GM12874 (cell line): ENCODE measurements around the gene NLRP1.

Experiments used
- CTCF ChIP-seq: IDR thresholded peaks from 2 replicates; pipeline ENCODE4 v1.5.1; 2011; ENCODE audit warnings: low read depth, mild to moderate bottlenecking, control low read depth, low read length, moderate library complexity; ENCODE audit not compliant: insufficient read depth

NLRP1 gene

DNA sequence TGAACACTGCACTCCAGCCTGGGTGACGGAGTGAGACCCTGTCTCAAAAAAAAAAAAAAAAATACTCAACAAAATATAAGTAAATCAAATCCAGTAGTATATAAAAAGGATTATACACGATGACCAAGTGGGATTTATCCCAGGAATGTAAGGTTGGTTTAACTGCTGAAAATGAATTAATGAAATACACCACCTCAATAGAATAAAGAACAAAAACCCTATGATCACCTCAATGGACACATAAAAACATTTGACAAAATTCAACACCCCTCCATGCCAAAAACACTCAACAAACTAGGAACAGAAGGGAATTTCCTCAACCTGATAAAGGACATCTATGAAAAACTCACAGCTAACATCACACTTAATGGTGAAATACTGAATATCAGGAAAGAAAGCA lies 91.3 kb downstream of the NLRP1 start:
- no peak for TF ChIP-seq CTCF

DNA sequence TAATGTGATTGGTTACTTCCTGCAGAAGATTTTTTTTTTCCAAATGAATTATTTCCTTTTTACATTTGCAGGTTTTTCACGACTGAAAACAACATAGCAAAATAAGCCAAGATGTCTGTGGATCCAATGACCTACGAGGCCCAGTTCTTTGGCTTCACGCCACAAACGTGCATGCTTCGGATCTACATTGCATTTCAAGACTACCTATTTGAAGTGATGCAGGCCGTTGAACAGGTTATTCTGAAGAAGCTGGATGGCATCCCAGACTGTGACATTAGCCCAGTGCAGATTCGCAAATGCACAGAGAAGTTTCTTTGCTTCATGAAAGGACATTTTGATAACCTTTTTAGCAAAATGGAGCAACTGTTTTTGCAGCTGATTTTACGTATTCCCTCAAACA lies 95.6 kb downstream of the NLRP1 start:
- TF ChIP-seq CTCF = no peak

DNA sequence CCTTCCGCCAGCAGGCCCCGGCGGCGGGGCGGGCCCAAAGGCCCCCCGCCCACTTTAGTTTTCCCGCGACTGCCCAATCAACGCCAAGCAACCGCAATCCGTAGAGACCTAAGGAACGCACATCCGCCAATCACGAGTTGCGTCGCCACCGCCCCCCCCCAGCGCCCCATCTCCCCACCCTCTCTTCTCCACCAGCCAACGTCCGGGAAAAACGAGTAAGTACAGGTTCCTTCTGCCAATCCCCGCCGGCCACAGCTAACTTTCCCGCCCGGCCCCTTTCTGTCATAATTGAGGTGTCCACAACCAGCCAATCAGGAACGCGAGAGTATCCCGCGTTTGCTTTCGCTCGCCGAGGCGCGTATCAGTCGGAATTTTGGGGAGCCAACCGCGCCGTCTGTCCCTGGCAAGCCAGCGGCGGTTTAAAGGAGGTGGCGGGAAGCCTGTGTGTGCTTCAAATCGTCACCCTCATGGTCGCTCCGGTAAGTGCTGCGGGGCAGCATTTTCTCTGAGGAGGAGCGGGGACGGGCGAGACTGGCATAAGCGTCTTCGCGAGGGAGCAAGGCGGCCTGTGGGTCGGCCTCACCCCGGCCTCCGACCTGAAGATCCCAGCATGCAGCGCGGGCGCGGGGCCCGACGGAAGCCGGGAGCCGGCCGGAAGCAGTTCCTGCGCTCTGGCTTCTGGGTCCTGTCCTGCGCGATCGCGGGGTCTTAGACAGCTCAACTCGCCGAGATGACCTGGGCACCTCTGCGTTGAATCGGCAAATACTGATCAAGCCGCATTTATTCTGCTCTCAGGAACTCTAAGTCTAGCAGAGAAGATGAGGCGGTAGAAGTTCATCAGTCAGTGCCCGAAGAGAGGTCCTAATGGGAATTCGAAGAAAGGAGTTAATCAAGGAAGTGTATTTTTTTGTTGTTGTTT lies 97.8 kb downstream of the NLRP1 start, which contains the start of gene MIS12:
Gene MIS12, plus strand, starts transcription at position 361 of the 919 bp plus-strand sequence. CDS start 2,297 bp downstream, outside the sequence.
- no peak for TF ChIP-seq CTCF

GRCh38 chr17:5485270-5486205 lies 98.8 kb downstream of the NLRP1 start, which contains the start of gene DERL2:
Gene DERL2 (minus strand): TSS chr17:5486178. CDS start chr17:5486161, 17 bp downstream.
- no peak for TF ChIP-seq CTCF

DNA sequence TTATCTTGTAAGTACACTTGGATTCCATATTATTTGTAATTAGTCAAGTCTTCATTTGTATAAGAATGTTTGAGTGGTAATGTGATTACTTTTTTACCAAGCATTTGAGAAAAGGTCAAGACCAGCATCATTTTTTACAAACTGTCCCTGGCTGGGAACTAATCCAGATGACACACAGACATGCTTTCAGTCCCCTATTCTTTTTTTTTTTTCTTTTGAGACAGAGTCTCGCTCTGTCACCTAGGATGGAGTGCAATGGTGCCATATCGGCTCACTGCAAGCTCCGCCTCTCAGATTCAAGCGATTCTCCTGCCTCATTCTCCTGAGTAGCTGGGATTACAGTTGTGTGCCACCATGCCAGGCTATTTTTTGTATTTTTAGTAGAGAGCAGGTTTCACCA lies 102.9 kb downstream of the NLRP1 start:
- no peak for TF ChIP-seq CTCF

DNA sequence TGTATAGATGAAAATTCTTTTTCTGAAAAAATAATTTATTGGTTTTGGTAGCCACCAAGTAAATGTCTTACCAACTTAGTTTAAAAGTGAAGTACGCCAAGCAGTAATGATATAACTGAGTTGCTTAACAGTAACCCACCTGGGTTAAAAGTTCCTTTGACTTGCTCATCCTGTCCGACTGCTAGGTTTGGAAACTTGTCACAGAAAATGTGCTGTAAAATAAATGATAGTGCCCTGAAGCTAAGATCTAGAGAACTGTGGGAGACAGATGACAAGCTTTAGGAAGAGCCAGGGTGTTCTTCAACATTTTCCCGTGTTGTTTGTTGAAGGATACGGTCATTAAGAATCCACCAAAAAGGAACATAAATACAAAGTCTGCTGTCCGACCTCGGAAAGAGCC lies 103.3 kb downstream of the NLRP1 start:
- no peak for TF ChIP-seq CTCF

GRCh38 chr17:5478992-5479391 lies 105.3 kb downstream of the NLRP1 start:
- no peak for TF ChIP-seq CTCF
